CD4-positive, alpha-beta T cell (primary cell): ENCODE results near the gene ZNF337. TPM values are rescaled to one million over a fixed set of nuclear protein-coding genes. Genes with fewer than 3 reads are reported as not detected.

Experiments
- ATAC-seq: fragments of 200-7000 bp; cut with Tn5 transposase; one replicate; pipeline ENCODE4 v1.10.0; 2022; ENCODE audit warnings: mild to moderate bottlenecking; ENCODE audit not compliant: poor library complexity
- CTCF ChIA-PET: fragments of 350-600 bp; sonication (Branson Sonifier 250); formaldehyde crosslinking; loops from one replicate; lab custom pipeline; 2021; ENCODE audit warnings: antibody characterized with exemption, inconsistent platforms; lab: Charles Lee
- POLR2A ChIA-PET: fragments of 350-600 bp; sonication (Branson Sonifier 250); formaldehyde crosslinking; loops from one replicate; lab custom pipeline; 2021; ENCODE audit warnings: antibody characterized with exemption, inconsistent platforms; lab: Charles Lee
- DNase-seq, 14 experiments: peaks; one replicate each; pipeline ENCODE4 v3.0.0-alpha.2; 2013 to 2020; ENCODE audit warnings: mixed read lengths in 2 of 14
- H3K27ac ChIP-seq, 2 donors: one replicate each; pipeline versions ENCODE4 v1.5.1 to v1.7.0; 2013; ENCODE audit warnings: low read length in 2 of 2, low read depth in 1 of 2, mild to moderate bottlenecking in 1 of 2
- H3K27me3 ChIP-seq, 2 experiments: 1 replicate in 1 of 2; 2 replicates in 1 of 2; pipeline versions ENCODE4 v1.6.1 to v1.7.0; 2013; ENCODE audit warnings: low read length in 2 of 2, control low read depth in 1 of 2, mild to moderate bottlenecking in 1 of 2, moderate library complexity in 1 of 2; ENCODE audit not compliant: insufficient read depth in 2 of 2, control insufficient read depth in 1 of 2
- H3K36me3 ChIP-seq: one replicate; pipeline ENCODE4 v1.6.1; 2013; ENCODE audit warnings: low read length, control low read depth; ENCODE audit not compliant: insufficient read depth
- H3K4me1 ChIP-seq: one replicate; pipeline ENCODE4 v1.6.1; 2013; ENCODE audit warnings: low read length, control low read depth; ENCODE audit not compliant: insufficient read depth
- H3K4me3 ChIP-seq: one replicate; pipeline ENCODE4 v1.5.1; 2013; ENCODE audit warnings: mild to moderate bottlenecking, low read length, moderate library complexity
- H3K9me3 ChIP-seq, 2 experiments: 1 replicate in 1 of 2; 2 replicates in 1 of 2; pipeline versions ENCODE4 v1.6.1 to v1.7.0; 2013; ENCODE audit warnings: low read length in 2 of 2, mild to moderate bottlenecking in 2 of 2, control low read depth in 1 of 2, moderate library complexity in 1 of 2; ENCODE audit not compliant: control insufficient read depth in 1 of 2, insufficient read depth in 1 of 2
- H3K27ac Mint-ChIP-seq: one replicate; pipeline ENCODE4 v1.8.0; 2020; ENCODE audit warnings: mixed read lengths
- H3K27me3 Mint-ChIP-seq: one replicate; pipeline ENCODE4 v1.8.0; 2021; ENCODE audit warnings: mixed read lengths
- H3K36me3 Mint-ChIP-seq: one replicate; pipeline ENCODE4 v1.8.0; 2021; ENCODE audit warnings: low read depth, mixed read lengths
- H3K4me1 Mint-ChIP-seq: one replicate; pipeline ENCODE4 v1.8.0; 2021; ENCODE audit warnings: low read depth, mixed read lengths
- H3K4me3 Mint-ChIP-seq: one replicate; pipeline ENCODE4 v1.8.0; 2020; ENCODE audit warnings: mild to moderate bottlenecking, mixed read lengths
- H3K9me3 Mint-ChIP-seq: one replicate; pipeline ENCODE4 v1.8.0; 2020; ENCODE audit warnings: mixed read lengths
- CTCF ChIP-seq: fragments of 200-600 bp; IDR thresholded peaks from one replicate; pipeline ENCODE4 v1.8.0; 2022; ENCODE audit warnings: antibody characterized with exemption, mild to moderate bottlenecking
- intact Hi-C, 2 experiments: fragments of 100-400 bp; cut with DNase I in 1 of 2; cut with micrococcal nuclease in 1 of 2; formaldehyde crosslinking; loops; one replicate each; pipeline versions ENCODE4 v1.15.1 to v1.9.0; 2023 to 2025; cut with DNase I, micrococcal nuclease
- total RNA-seq, 174 experiments: library from RNA in 2 of 174; stranded (reverse) in 2 of 174; gene quantifications; one replicate each; pipeline ENCODE4 v1.2.3 and lab custom pipeline; 2021 to 2026

ZNF337 gene
- total RNA-seq, 2 experiments from 2014 or later = 17.9 to 18.1 TPM

- Histone ChIP-seq H3K4me1 (peaks cover 11% of the 10 kb centered on the region), H3K4me3 (no peak overlapping the region), H3K36me3 (no peaks in the 10 kb centered on the region), H3K9me3 (no peaks in the 10 kb centered on the region), H3K27ac (no peak overlapping the region), H3K27me3 (no peaks in the 10 kb centered on the region)
- Mint-ChIP-seq H3K4me3 (no peak overlapping the region), H3K4me1 (peaks cover 14% of the 10 kb centered on the region), H3K27me3 (no peaks in the 10 kb centered on the region), H3K9me3 (no peaks in the 10 kb centered on the region), H3K36me3 (no peaks in the 10 kb centered on the region), H3K27ac (no peak overlapping the region)
- ChIA-PET CTCF (no interaction called here), POLR2A (no interaction called here)
- intact Hi-C loops = no loop called here
- no peak for ATAC-seq
- DNase-seq = no peak
- no peak for TF ChIP-seq CTCF
These were observed 47.6 kb upstream of the ZNF337 start for GRCh38 chr20:25744261-25744660.

GRCh38 chr20:25741088-25741487 is 44.4 kb upstream of the ZNF337 start:
- Mint-ChIP-seq H3K4me3 (no peak overlapping the region), H3K27ac (no peak overlapping the region), H3K4me1 (peaks cover 18% of the 10 kb centered on the region), H3K9me3 (no peaks in the 10 kb centered on the region), H3K36me3 (no peaks in the 10 kb centered on the region), H3K27me3 (no peaks in the 10 kb centered on the region)
- ChIA-PET POLR2A (no interaction called here), CTCF (no interaction called here)
- TF ChIP-seq CTCF = no peak
- Histone ChIP-seq H3K9me3 (no peaks in the 10 kb centered on the region), H3K4me3 (no peak overlapping the region), H3K27me3 (no peaks in the 10 kb centered on the region), H3K36me3 (no peaks in the 10 kb centered on the region), H3K27ac (no peak overlapping the region), H3K4me1 (peaks cover 11% of the 10 kb centered on the region)
- intact Hi-C loops = no loop called here
- no peak for DNase-seq
- no peak for ATAC-seq

- H3K4me1 Mint-ChIP-seq = peaks cover 18% of the 10 kb centered on the region
- Histone ChIP-seq H3K9me3 (no peaks in the 10 kb centered on the region), H3K4me1 (peaks cover 11% of the 10 kb centered on the region), H3K27me3 (no peaks in the 10 kb centered on the region), H3K27ac (no peak overlapping the region), H3K36me3 (no peaks in the 10 kb centered on the region), H3K4me3 (no peak overlapping the region)
- H3K27ac Mint-ChIP-seq = no peak overlapping the region
- ATAC-seq (peak; percentile 54), DNase-seq (peak in 3 of 14 experiments; percentile 33 to 82 (median 63))
- TF ChIP-seq CTCF = no peak
- no peaks in the 10 kb centered on the region for H3K27me3 Mint-ChIP-seq
- no peaks in the 10 kb centered on the region for H3K36me3 Mint-ChIP-seq
- intact Hi-C loops = no loop called here
- H3K9me3 Mint-ChIP-seq = no peaks in the 10 kb centered on the region
- ChIA-PET CTCF (no interaction called here), POLR2A (no interaction called here)
- no peak overlapping the region for H3K4me3 Mint-ChIP-seq
These were observed 43.1 kb upstream of the ZNF337 start for GRCh38 chr20:25739615-25740320.
